HFFc6 (cell line): ENCODE data around the gene TNFRSF21. TPM values are rescaled to one million over a fixed set of nuclear protein-coding genes. Genes with fewer than 3 reads are reported as not detected.
"Not testable (repeated sequence)": the region's sequence is repeated elsewhere in the genome, so short reads cannot be mapped to it uniquely, and the experiment has no call there.

Experiments
- DNase-seq: peaks from one replicate; pipeline ENCODE4 v3.0.0-alpha.2; 2018
- H3K27ac Mint-ChIP-seq: 2 replicates; pipeline ENCODE4 v1.8.0; 2020; ENCODE audit warnings: mild to moderate bottlenecking, mixed read lengths
- H3K27me3 Mint-ChIP-seq: 2 replicates; pipeline ENCODE4 v1.8.0; 2021; ENCODE audit warnings: mild to moderate bottlenecking, moderate library complexity, mixed read lengths; ENCODE audit not compliant: insufficient read depth
- H3K36me3 Mint-ChIP-seq: 2 replicates; pipeline ENCODE4 v1.8.0; 2021; ENCODE audit warnings: low read depth, mixed read lengths
- H3K4me1 Mint-ChIP-seq: 2 replicates; pipeline ENCODE4 v1.8.0; 2020; ENCODE audit warnings: low read depth, mixed read lengths
- H3K4me3 Mint-ChIP-seq: 2 replicates; pipeline ENCODE4 v1.8.0; 2020; ENCODE audit warnings: mild to moderate bottlenecking, moderate library complexity, mixed read lengths
- H3K9me3 Mint-ChIP-seq: 2 replicates; pipeline ENCODE4 v1.8.0; 2020; ENCODE audit warnings: mild to moderate bottlenecking, mixed read lengths
- CTCF ChIP-seq: fragments of 200-600 bp; sonication (generic); IDR thresholded peaks from 2 replicates; pipeline ENCODE4 v1.5.0; 2021; ENCODE audit warnings: antibody characterized with exemption, mild to moderate bottlenecking
- total RNA-seq, 6 experiments: library from RNA; stranded (reverse); fragmentation: NEBNext Ultra II Directional; extraction: Animal tissue kit (Norgen Biotek cat#: 25700); gene quantifications; 2 replicates in 1 of 6; 3 replicates in 5 of 6; pipeline ENCODE4 v1.2.3, GENCODE V29; 2021

The TNFRSF21 gene
- total RNA-seq, 6 experiments from 2014 or later, result 1.6 to 20.4 (median 2.2) TPM

- Mint-ChIP-seq H3K36me3 (no peaks in the 10 kb centered on the region), H3K27me3 (peaks cover 3% of the 10 kb centered on the region; the same call in 1 of the 2 replicates), H3K4me1 (no peaks in the 10 kb centered on the region), H3K4me3 (no peak overlapping the region), H3K9me3 (no peaks in the 10 kb centered on the region; the same call in 1 of the 2 replicates), H3K27ac (no peak overlapping the region)
- DNase-seq, result no peak
- no peak for TF ChIP-seq CTCF
Observed at GRCh38 chr6:47336334-47336733, 26.6 kb upstream of the TNFRSF21 start.

- Mint-ChIP-seq H3K36me3 (no peaks in the 10 kb centered on the region), H3K27ac (no peak overlapping the region), H3K27me3 (peaks cover 3% of the 10 kb centered on the region; the same call in 1 of the 2 replicates), H3K4me3 (no peak overlapping the region), H3K9me3 (peaks cover 3% of the 10 kb centered on the region; the same call in 1 of the 2 replicates), H3K4me1 (no peaks in the 10 kb centered on the region)
- DNase-seq, result no peak
- TF ChIP-seq CTCF, result no peak
Observed at GRCh38 chr6:47335466-47335865, 25.8 kb upstream of the TNFRSF21 start.

GRCh38 chr6:47334334-47334733 is 24.6 kb upstream of the TNFRSF21 start:
- no peak overlapping the region for H3K27ac Mint-ChIP-seq
- peaks cover 4% of the 10 kb centered on the region; the same call in 1 of the 2 replicates for H3K9me3 Mint-ChIP-seq
- DNase-seq, result no peak
- peaks cover 3% of the 10 kb centered on the region; the same call in 1 of the 2 replicates for H3K27me3 Mint-ChIP-seq
- H3K4me1 Mint-ChIP-seq, result no peaks in the 10 kb centered on the region
- no peaks in the 10 kb centered on the region for H3K36me3 Mint-ChIP-seq
- H3K4me3 Mint-ChIP-seq, result no peak overlapping the region
- no peak for TF ChIP-seq CTCF

- H3K27me3 Mint-ChIP-seq, H3K4me3 Mint-ChIP-seq, H3K4me1 Mint-ChIP-seq, DNase-seq, H3K27ac Mint-ChIP-seq, H3K36me3 Mint-ChIP-seq, H3K9me3 Mint-ChIP-seq: not testable (repeated sequence)
Observed at GRCh38 chr6:47328606-47329005, 18.9 kb upstream of the TNFRSF21 start.

GRCh38 chr6:47328139-47328538 is 18.4 kb upstream of the TNFRSF21 start:
- not testable (repeated sequence) for H3K4me3 Mint-ChIP-seq, H3K27ac Mint-ChIP-seq, H3K27me3 Mint-ChIP-seq, H3K36me3 Mint-ChIP-seq, H3K4me1 Mint-ChIP-seq, H3K9me3 Mint-ChIP-seq, DNase-seq

- DNase-seq, result no peak
- no peak for TF ChIP-seq CTCF
- no peaks in the 10 kb centered on the region for H3K4me1 Mint-ChIP-seq
- H3K36me3 Mint-ChIP-seq, result no peaks in the 10 kb centered on the region
- peaks cover 6% of the 10 kb centered on the region; the same call in 1 of the 2 replicates for H3K27me3 Mint-ChIP-seq
- no peaks in the 10 kb centered on the region; the same call in 1 of the 2 replicates for H3K9me3 Mint-ChIP-seq
- no peak overlapping the region for H3K27ac Mint-ChIP-seq
- no peak overlapping the region for H3K4me3 Mint-ChIP-seq
Observed at GRCh38 chr6:47323887-47324286, 14.2 kb upstream of the TNFRSF21 start.

- DNase-seq, result no peak
- peaks cover 2% of the 10 kb centered on the region; the same call in 1 of the 2 replicates for H3K27me3 Mint-ChIP-seq
- H3K27ac Mint-ChIP-seq, result no peak overlapping the region
- H3K4me3 Mint-ChIP-seq, result no peak overlapping the region
- no peaks in the 10 kb centered on the region for H3K4me1 Mint-ChIP-seq
- no peak for TF ChIP-seq CTCF
- no peaks in the 10 kb centered on the region for H3K36me3 Mint-ChIP-seq
- H3K9me3 Mint-ChIP-seq, result no peaks in the 10 kb centered on the region; the same call in 1 of the 2 replicates
Observed at GRCh38 chr6:47323321-47323720, 13.6 kb upstream of the TNFRSF21 start.
